ENCODE measurements around the gene JDP2.

The JDP2 gene

GRCh38 chr14:75456069-75456996 is 28.5 kb downstream of the JDP2 start:
- no peaks in the 10 kb centered on the region; the same call in 1 of the 2 replicates for H4K20me1 ChIP-seq (ENCODE audit: low read depth, low read length)
- TF ChIP-seq CTCF (IDR thresholded peaks at IDR 0.05; ENCODE audit: insufficient read depth, low read length, poor library complexity, severe bottlenecking): no peak
- TF ChIP-seq EZH2phosphoT487 (conservative IDR thresholded peaks at IDR 0.05; ENCODE audit: low read length): no peak
- no peak overlapping the region for H3K4me2 ChIP-seq (ENCODE audit: low read depth, low read length, poor library complexity, severe bottlenecking)
- no peak overlapping the region for H3K4me3 ChIP-seq (ENCODE audit: insufficient read depth, low read length, poor library complexity, severe bottlenecking)
- no peaks in the 10 kb centered on the region for H3K27me3 ChIP-seq (ENCODE audit: low read length)
- H3K9ac ChIP-seq (ENCODE audit: low read length): no peak overlapping the region
- H3K9me3 ChIP-seq (ENCODE audit: insufficient read depth, low read length): no peaks in the 10 kb centered on the region
- no peaks in the 10 kb centered on the region for H3K9me2 ChIP-seq (replicated peaks; ENCODE audit: insufficient read depth, low read length)
- peaks cover 79% of the 10 kb centered on the region for H3K79me2 ChIP-seq (ENCODE audit: insufficient read depth, low read length)
- no peak overlapping the region for H2AFZ ChIP-seq (ENCODE audit: low read depth, low read length, severe bottlenecking)
- H3K36me3 ChIP-seq (ENCODE audit: low read length): peaks cover 8% of the 10 kb centered on the region; the same call in 1 of the 2 replicates
- no peak overlapping the region for H3K27ac ChIP-seq (ENCODE audit: low read depth, low read length)
- no peaks in the 10 kb centered on the region for H3F3A ChIP-seq (ENCODE audit: insufficient read depth)

GRCh38 chr14:75456997-75457335 is 29.1 kb downstream of the JDP2 start:
- Histone ChIP-seq H3K36me3 (ENCODE audit: low read length) (peaks cover 10% of the 10 kb centered on the region; the same call in 1 of the 2 replicates), H3K9me2 (replicated peaks; ENCODE audit: insufficient read depth, low read length) (no peaks in the 10 kb centered on the region), H3K79me2 (ENCODE audit: insufficient read depth, low read length) (peaks cover 73% of the 10 kb centered on the region), H3F3A (ENCODE audit: insufficient read depth) (no peaks in the 10 kb centered on the region), H3K27me3 (ENCODE audit: low read length) (no peaks in the 10 kb centered on the region), H2AFZ (ENCODE audit: low read depth, low read length, severe bottlenecking) (no peak overlapping the region), H3K4me2 (ENCODE audit: low read depth, low read length, poor library complexity, severe bottlenecking) (no peak overlapping the region), H3K9ac (ENCODE audit: low read length) (no peak overlapping the region), H3K4me3 (ENCODE audit: insufficient read depth, low read length, poor library complexity, severe bottlenecking) (no peak overlapping the region), H3K9me3 (ENCODE audit: insufficient read depth, low read length) (no peaks in the 10 kb centered on the region), H4K20me1 (ENCODE audit: low read depth, low read length) (no peaks in the 10 kb centered on the region; the same call in 1 of the 2 replicates), H3K27ac (ENCODE audit: low read depth, low read length) (no peak overlapping the region)
- TF ChIP-seq CTCF (IDR thresholded peaks at IDR 0.05; ENCODE audit: insufficient read depth, low read length, poor library complexity, severe bottlenecking): no peak
- no peak for TF ChIP-seq EZH2phosphoT487 (conservative IDR thresholded peaks at IDR 0.05; ENCODE audit: low read length)

GRCh38 chr14:75457648-75458165 is 29.9 kb downstream of the JDP2 start:
- no peaks in the 10 kb centered on the region for H3F3A ChIP-seq (ENCODE audit: insufficient read depth)
- H3K4me2 ChIP-seq (ENCODE audit: low read depth, low read length, poor library complexity, severe bottlenecking): no peak overlapping the region
- H3K27me3 ChIP-seq (ENCODE audit: low read length): no peaks in the 10 kb centered on the region
- no peak overlapping the region for H3K9ac ChIP-seq (ENCODE audit: low read length)
- no peaks in the 10 kb centered on the region; the same call in 1 of the 2 replicates for H4K20me1 ChIP-seq (ENCODE audit: low read depth, low read length)
- H3K27ac ChIP-seq (ENCODE audit: low read depth, low read length): no peak overlapping the region
- no peak for TF ChIP-seq EZH2phosphoT487 (conservative IDR thresholded peaks at IDR 0.05; ENCODE audit: low read length)
- no peak for TF ChIP-seq CTCF (IDR thresholded peaks at IDR 0.05; ENCODE audit: insufficient read depth, low read length, poor library complexity, severe bottlenecking)
- peaks cover 70% of the 10 kb centered on the region for H3K79me2 ChIP-seq (ENCODE audit: insufficient read depth, low read length)
- no peaks in the 10 kb centered on the region for H3K9me2 ChIP-seq (replicated peaks; ENCODE audit: insufficient read depth, low read length)
- no peak overlapping the region for H2AFZ ChIP-seq (ENCODE audit: low read depth, low read length, severe bottlenecking)
- no peak overlapping the region for H3K4me3 ChIP-seq (ENCODE audit: insufficient read depth, low read length, poor library complexity, severe bottlenecking)
- H3K36me3 ChIP-seq (ENCODE audit: low read length): peaks cover 11% of the 10 kb centered on the region; the same call in 1 of the 2 replicates
- no peaks in the 10 kb centered on the region for H3K9me3 ChIP-seq (ENCODE audit: insufficient read depth, low read length)

All from SU-DHL-6 (cell line).